GM12872 (cell line): Measurements from ENCODE around the gene POMT2.
A peak's percentile ranks its signal among the peaks of the same experiment; 100 is the strongest.

Source experiments
- TF ChIP-seq, protein P1 (sequence below): IDR thresholded peaks from 3 replicates; pipeline ENCODE4 v1.5.1; 2011; ENCODE audit warnings: low read depth, mild to moderate bottlenecking, low read length, moderate library complexity; ENCODE audit not compliant: insufficient read depth

The POMT2 gene

DNA sequence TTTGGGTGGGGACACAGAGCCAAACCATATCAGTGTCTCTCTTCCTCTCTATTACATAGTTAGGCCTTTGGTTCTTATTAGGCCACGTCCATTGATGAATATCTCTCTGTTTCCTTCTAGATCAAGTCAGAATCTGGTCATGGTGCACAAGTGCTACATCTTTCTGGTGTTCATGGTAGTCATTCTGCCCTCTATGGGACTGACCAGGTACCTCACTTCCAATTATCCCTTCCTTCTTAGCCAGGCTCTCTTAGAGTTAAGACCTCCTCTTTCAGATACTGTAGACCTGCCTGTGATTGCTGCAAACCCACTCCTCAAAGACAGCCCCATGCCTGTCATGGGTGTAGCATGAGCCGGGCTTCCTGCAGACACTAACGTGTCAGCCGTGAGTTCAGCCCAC lies 74.9 kb downstream of the POMT2 start:
- TF ChIP-seq, protein P1, sequence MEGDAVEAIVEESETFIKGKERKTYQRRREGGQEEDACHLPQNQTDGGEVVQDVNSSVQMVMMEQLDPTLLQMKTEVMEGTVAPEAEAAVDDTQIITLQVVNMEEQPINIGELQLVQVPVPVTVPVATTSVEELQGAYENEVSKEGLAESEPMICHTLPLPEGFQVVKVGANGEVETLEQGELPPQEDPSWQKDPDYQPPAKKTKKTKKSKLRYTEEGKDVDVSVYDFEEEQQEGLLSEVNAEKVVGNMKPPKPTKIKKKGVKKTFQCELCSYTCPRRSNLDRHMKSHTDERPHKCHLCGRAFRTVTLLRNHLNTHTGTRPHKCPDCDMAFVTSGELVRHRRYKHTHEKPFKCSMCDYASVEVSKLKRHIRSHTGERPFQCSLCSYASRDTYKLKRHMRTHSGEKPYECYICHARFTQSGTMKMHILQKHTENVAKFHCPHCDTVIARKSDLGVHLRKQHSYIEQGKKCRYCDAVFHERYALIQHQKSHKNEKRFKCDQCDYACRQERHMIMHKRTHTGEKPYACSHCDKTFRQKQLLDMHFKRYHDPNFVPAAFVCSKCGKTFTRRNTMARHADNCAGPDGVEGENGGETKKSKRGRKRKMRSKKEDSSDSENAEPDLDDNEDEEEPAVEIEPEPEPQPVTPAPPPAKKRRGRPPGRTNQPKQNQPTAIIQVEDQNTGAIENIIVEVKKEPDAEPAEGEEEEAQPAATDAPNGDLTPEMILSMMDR: peak; percentile 20; the same call in 1 of the 3 replicates

GRCh38 chr14:77243853-77244252 lies 76.8 kb downstream of the POMT2 start:
- TF ChIP-seq, protein P1: no peak

- TF ChIP-seq, protein P1: no peak
Observed at GRCh38 chr14:77242752-77243151, 77.9 kb downstream of the POMT2 start.

- TF ChIP-seq, protein P1: no peak
Observed at GRCh38 chr14:77241955-77242354, 78.7 kb downstream of the POMT2 start.

- TF ChIP-seq, protein P1: no peak
Observed at GRCh38 chr14:77240336-77240915, 80.3 kb downstream of the POMT2 start.

DNA sequence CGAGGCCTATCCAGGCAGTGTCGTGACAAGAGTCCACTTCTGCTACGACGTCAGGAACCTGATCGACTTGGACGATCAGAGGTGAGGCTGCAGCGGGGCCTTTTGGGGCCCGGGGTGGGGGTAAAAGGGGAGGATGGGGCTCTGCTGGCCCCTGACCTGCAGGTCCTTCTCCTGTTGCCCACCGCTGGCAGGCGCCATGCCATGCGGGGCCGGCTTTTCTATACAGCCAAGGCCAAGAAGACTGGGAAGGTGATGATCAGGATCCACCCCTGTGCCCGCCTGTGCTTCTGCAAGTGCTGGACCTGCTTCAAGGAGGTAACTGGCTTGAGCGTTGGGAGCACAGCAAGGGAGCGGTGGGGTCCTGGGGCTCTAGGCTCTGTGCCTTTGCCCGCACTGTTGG lies 81.3 kb downstream of the POMT2 start:
- TF ChIP-seq, protein P1: no peak

DNA sequence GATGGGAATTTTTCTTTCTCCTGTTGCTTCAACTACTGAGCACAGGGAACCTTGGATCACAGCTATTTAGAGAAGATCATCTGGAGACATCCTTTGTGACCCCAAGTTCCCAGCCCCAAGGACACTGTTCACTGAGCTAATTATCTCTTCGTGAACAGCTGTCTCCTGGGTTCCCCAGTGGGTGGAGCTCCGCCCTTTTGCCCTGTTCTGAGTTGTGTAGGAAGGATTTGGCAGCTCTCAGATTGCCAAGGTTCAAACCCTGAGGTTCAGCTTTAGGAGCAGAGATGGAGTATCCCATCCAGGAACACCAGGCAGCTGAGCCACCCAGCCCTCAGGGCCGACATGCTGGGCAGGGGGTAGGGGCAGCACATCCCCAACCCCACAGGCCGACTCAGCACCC lies 81.7 kb downstream of the POMT2 start:
- TF ChIP-seq, protein P1: no peak
